Spleen (tissue), 11 donors: Measurements from ENCODE around the gene ETV5. TPM values are rescaled to one million over a fixed set of nuclear protein-coding genes. Genes with fewer than 3 reads are reported as not detected.

Experiments used
- DNase-seq: peaks from one replicate; pipeline ENCODE4 v3.0.0-alpha.2; 2020
- H3K27ac ChIP-seq, 8 donors: fragments of 200-600 bp; sonication (generic) in 7 of 8; 1 replicate in 4 of 8; 2 replicates in 4 of 8; pipeline versions ENCODE4 v1.5.0 to v1.8.0; 2016 to 2021; ENCODE audit warnings: inconsistent platforms in 4 of 8, mild to moderate bottlenecking in 4 of 8, moderate library complexity in 1 of 8
- H3K27me3 ChIP-seq, 7 donors: fragments of 200-600 bp; sonication (generic) in 6 of 7; replicated peaks in 1 of 7; 1 replicate in 4 of 7; 2 replicates in 3 of 7; pipeline versions ENCODE4 v1.5.0 to v1.8.0; 2016 to 2021; ENCODE audit warnings: inconsistent platforms in 3 of 7, mild to moderate bottlenecking in 1 of 7
- H3K36me3 ChIP-seq, 6 donors: fragments of 200-600 bp; sonication (generic) in 5 of 6; 1 replicate in 4 of 6; 2 replicates in 2 of 6; pipeline versions ENCODE4 v1.5.0 to v1.8.0; 2016 to 2021; ENCODE audit warnings: inconsistent platforms in 2 of 6
- H3K4me1 ChIP-seq, 6 donors: fragments of 200-600 bp; sonication (generic) in 5 of 6; 1 replicate in 3 of 6; 2 replicates in 3 of 6; pipeline versions ENCODE4 v1.5.0 to v1.8.0; 2016 to 2021; ENCODE audit warnings: inconsistent platforms in 3 of 6
- H3K4me3 ChIP-seq, 8 donors: fragments of 200-600 bp; sonication (generic) in 7 of 8; 1 replicate in 4 of 8; 2 replicates in 4 of 8; pipeline versions ENCODE4 v1.5.0 to v1.8.0; 2016 to 2021; ENCODE audit warnings: inconsistent platforms in 4 of 8, mild to moderate bottlenecking in 4 of 8, moderate library complexity in 2 of 8
- H3K9me3 ChIP-seq, 8 donors: fragments of 200-600 bp; sonication (generic) in 7 of 8; 1 replicate in 4 of 8; 2 replicates in 4 of 8; pipeline versions ENCODE4 v1.5.0 to v1.8.0; 2016 to 2021; ENCODE audit warnings: inconsistent platforms in 4 of 8
- CTCF ChIP-seq, 11 experiments: fragments of 200-600 bp in 7 of 11; fragments of 450-650 bp in 4 of 11; sonication (generic) in 4 of 11; IDR thresholded peaks in 8 of 11; conservative IDR thresholded peaks in 3 of 11; 1 replicate in 7 of 11; 2 replicates in 4 of 11; pipeline versions ENCODE4 v1.4.0 to v1.8.0; 2016 to 2021; ENCODE audit warnings: antibody characterized with exemption in 11 of 11, inconsistent platforms in 4 of 11, mild to moderate bottlenecking in 1 of 11
- POLR2A ChIP-seq, 3 donors: fragments of 450-650 bp; IDR thresholded peaks; one replicate each; pipeline ENCODE4 v1.5.1; 2017; ENCODE audit warnings: antibody characterized with exemption in 3 of 3, mild to moderate bottlenecking in 1 of 3
- POLR2AphosphoS5 ChIP-seq, 3 donors: sonication (generic); formaldehyde crosslinking; IDR thresholded peaks; one replicate each; pipeline ENCODE4 v1.5.1; 2017; ENCODE audit warnings: antibody characterized with exemption in 3 of 3
- WGBS, 5 donors: extraction: QIAGEN DNeasy Blood & Tissue Kit in 3 of 5; methylation state at CpG; one replicate each; pipeline versions ENCODE4 v1.1.5 to v1.1.7; 2013 to 2018; 5-methylcytosine and 5-hydroxymethylcytosine counted together
- intact Hi-C: fragments of 100-400 bp; cut with DNase I; formaldehyde crosslinking; loops from one replicate; pipeline ENCODE4 v1.15.0; 2023; ENCODE audit warnings: low total_unique reads
- polyA plus RNA-seq, 3 donors: library from polyadenylated mRNA; stranded (reverse); fragments of 200-250 nt; gene quantifications; one replicate each; pipeline ENCODE4 v1.2.1, GENCODE V29; 2013
- total RNA-seq, 7 donors: library from RNA; depleted of rRNA in 3 of 7; stranded (reverse); fragments of >200 nt in 3 of 7; fragmentation: NEBNext Ultra II Directional in 4 of 7; extraction: Animal tissue kit (Norgen Biotek cat#: 25700) in 4 of 7; gene quantifications; one replicate each; pipeline versions ENCODE4 v1.1.0 to v1.2.1, GENCODE V29; 2016 to 2021
- donor health status: healthy with polysubstance abuse.
- donor health status: DM: no; HTN: no; CAD: no; lungs with moderate emphysema.
- donor health status: DM: no; HTN: no; CAD: no.
- donor health status: Bipolar disorder and iron deficiency.
- donor health status: healthy.
- donor health status: DM: no; HTN: no; CAD: no.
- donor health status: DM: yes; HTN: yes; CAD: no.

Gene ETV5
- total and polyA plus RNA-seq, 10 donors, result 5.2 to 65.5 (median 24.0) TPM

- WGBS, 5 donors, result 89 to 92% (median 91%) methylated on average over 2 of the region's 2 CpGs
- intact Hi-C loops, result no loop called here
- no peak for TF ChIP-seq CTCF (IDR thresholded peaks at IDR 0.05 in 8 of 11, conservative IDR thresholded peaks at IDR 0.05 in 3 of 11)
- TF ChIP-seq POLR2A (IDR thresholded peaks at IDR 0.05), result no peak
- no peak for TF ChIP-seq POLR2AphosphoS5 (IDR thresholded peaks at IDR 0.05)
- Histone ChIP-seq H3K4me1 (no peaks in the 10 kb centered on the region), H3K27ac (no peak overlapping the region), H3K36me3 (peaks cover 0 to 12% (median 0%) of the 10 kb centered on the region in 6 donors), H3K9me3 (no peaks in the 10 kb centered on the region), H3K27me3 (no peaks in the 10 kb centered on the region), H3K4me3 (no peak overlapping the region)
- no peak for DNase-seq
These were observed 25.1 kb downstream of the ETV5 start for GRCh38 chr3:186083746-186084145.

- DNase-seq, result no peak
- no peaks in the 10 kb centered on the region for H3K4me1 ChIP-seq
- intact Hi-C loops, result no loop called here
- no peaks in the 10 kb centered on the region for H3K27me3 ChIP-seq
- H3K36me3 ChIP-seq, result peaks cover 0 to 15% (median 0%) of the 10 kb centered on the region in 6 donors
- 79 to 93% (median 89%) methylated on average over 8 of the region's 8 CpGs for WGBS, 5 donors
- TF ChIP-seq CTCF (IDR thresholded peaks at IDR 0.05 in 8 of 11, conservative IDR thresholded peaks at IDR 0.05 in 3 of 11), result no peak
- H3K27ac ChIP-seq, result no peak overlapping the region
- H3K9me3 ChIP-seq, result no peaks in the 10 kb centered on the region
- H3K4me3 ChIP-seq, result no peak overlapping the region
These were observed 26.7 kb downstream of the ETV5 start for GRCh38 chr3:186082150-186082549.

- H3K36me3 ChIP-seq, result peaks cover 0 to 15% (median 0%) of the 10 kb centered on the region in 6 donors
- H3K4me1 ChIP-seq, result no peaks in the 10 kb centered on the region
- no peak overlapping the region for H3K27ac ChIP-seq
- no peak for DNase-seq
- H3K4me3 ChIP-seq, result no peak overlapping the region
- H3K9me3 ChIP-seq, result no peaks in the 10 kb centered on the region
- intact Hi-C loops, result no loop called here
- no peaks in the 10 kb centered on the region for H3K27me3 ChIP-seq
- 71 to 93% (median 86%) methylated on average over 2 of the region's 2 CpGs for WGBS, 5 donors
- no peak for TF ChIP-seq POLR2AphosphoS5 (IDR thresholded peaks at IDR 0.05)
- TF ChIP-seq POLR2A (IDR thresholded peaks at IDR 0.05), result no peak
- no peak for TF ChIP-seq CTCF (IDR thresholded peaks at IDR 0.05 in 8 of 11, conservative IDR thresholded peaks at IDR 0.05 in 3 of 11)
These were observed 27.2 kb downstream of the ETV5 start for GRCh38 chr3:186081678-186082077.

- intact Hi-C loops, result no loop called here
- WGBS, 5 donors, result 75 to 89% (median 86%) methylated on average over 5 of the region's 5 CpGs
- H3K36me3 ChIP-seq, result peaks cover 0 to 15% (median 0%) of the 10 kb centered on the region in 6 donors
- H3K4me1 ChIP-seq, result no peaks in the 10 kb centered on the region
- H3K27ac ChIP-seq, result no peak overlapping the region
- H3K27me3 ChIP-seq, result no peaks in the 10 kb centered on the region
- H3K9me3 ChIP-seq, result no peaks in the 10 kb centered on the region
- H3K4me3 ChIP-seq, result no peak overlapping the region
- DNase-seq, result no peak
- TF ChIP-seq POLR2AphosphoS5 (IDR thresholded peaks at IDR 0.05) (no peak), CTCF (IDR thresholded peaks at IDR 0.05 in 8 of 11, conservative IDR thresholded peaks at IDR 0.05 in 3 of 11) (no peak), POLR2A (IDR thresholded peaks at IDR 0.05) (no peak)
These were observed 27.9 kb downstream of the ETV5 start for GRCh38 chr3:186080849-186081438.
